NCI-H2029 (cell line): Measurements from ENCODE around the gene SRSF7.
"Not testable (repeated sequence)": the region's sequence is repeated elsewhere in the genome, so short reads cannot be mapped to it uniquely, and the experiment has no call there.

Source experiments
- DNase-seq: peaks from one replicate; lab custom pipeline; 2025; lab: John Stamatoyannopoulos, UW

Gene SRSF7

DNA sequence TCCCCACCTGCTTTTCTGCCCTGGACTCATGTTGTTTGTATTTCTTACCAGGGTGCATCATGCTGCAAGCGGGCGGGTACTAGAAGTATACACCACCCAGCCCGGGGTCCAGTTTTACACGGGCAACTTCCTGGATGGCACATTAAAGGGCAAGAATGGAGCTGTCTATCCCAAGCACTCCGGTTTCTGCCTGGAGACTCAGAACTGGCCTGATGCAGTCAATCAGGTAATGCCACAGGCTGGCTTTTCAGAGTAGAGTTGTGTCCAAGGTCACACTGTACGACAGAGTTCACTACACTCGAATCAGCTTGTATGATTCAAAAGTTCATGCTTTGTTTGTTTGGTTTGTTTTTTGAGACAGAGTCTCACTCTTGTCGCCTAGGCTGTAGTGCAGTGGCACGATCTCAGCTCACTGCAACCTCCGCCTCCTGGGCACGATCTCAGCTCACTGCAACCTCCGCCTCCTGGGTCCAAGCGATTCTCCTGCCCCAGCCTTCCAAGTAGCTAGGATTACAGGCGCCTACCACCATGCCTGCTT is 19.4 kb downstream of the SRSF7 start:
- no peak for DNase-seq

DNA sequence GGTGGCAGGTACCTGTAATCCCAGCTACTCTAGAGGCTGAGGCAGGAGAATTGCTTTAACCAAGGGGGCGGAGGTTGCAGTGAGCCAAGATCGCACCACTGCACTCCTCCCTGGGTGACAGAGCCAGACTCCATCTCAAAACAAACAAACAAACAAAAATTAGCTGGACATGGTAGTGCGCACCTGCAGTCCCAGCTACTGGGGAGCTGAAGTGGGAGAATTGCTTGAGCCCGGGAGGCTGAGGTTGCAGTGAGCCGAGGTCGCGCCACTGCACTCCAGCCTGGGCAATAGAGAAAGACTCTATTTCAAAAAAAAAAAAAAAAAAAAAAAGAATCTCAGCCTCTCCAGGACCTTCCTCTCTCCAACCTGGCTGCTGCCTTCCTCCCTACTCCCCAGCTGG is 20.1 kb downstream of the SRSF7 start:
- no peak for DNase-seq

DNA sequence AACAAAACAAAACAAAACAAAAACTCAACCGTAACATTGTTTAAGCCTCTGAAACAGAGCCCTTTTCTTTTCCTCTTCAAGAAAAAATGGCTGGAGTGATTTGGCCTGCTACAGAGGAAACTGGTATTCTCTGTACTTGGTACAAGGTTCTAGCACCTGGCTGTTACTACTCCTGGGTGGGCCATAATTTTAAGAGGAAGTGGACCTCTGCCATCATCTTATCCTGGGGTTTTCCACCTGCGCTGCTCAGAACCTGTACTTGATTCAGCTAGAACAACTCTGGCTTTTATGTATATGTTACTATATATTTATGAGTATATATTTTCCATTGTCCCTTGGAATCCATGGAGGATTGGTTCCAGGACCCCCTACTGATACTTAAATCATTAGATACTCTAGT is 22.5 kb downstream of the SRSF7 start:
- DNase-seq, result no peak

DNA sequence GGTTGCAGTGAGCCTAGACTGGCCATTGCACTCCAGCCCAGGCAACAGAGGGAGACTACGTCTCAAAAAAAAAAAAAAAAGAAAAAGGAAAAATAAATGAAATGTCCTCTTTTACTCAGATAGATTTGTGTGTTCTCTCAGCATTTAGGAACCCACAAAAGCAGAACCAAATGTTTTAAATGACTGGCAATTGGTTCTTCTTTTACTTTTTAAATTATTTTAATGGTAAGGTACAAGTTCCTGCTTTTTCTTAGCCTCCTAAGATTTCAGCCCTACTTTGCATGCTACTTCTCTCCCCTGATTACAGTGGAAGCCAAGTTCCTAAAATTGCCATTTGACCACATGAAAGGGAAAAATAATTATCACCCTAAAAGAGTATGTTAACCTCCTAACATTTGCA is 23.5 kb downstream of the SRSF7 start:
- no peak for DNase-seq

DNA sequence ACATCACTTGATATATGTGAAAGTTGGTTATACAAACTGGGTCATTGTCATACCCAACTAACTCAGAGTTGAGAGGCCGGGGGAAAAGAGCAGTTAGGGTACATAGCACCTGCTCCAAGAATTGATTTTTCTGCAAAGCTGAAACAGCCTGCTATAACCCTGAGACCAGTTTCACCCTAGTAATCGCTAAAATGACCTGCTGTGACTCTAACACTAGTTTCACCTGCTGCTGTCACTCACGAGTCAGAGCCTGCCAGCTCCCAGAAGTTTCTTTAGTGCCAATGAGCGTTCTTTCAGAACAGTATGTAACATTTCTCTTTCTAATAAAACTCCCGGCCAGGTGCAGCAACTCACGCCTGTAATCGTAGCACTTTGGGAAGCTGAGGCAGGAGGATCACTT is 28.0 kb downstream of the SRSF7 start:
- DNase-seq, result no peak

- no peak for DNase-seq
Observed at GRCh38 chr2:38722271-38723061, 28.7 kb downstream of the SRSF7 start.

DNA sequence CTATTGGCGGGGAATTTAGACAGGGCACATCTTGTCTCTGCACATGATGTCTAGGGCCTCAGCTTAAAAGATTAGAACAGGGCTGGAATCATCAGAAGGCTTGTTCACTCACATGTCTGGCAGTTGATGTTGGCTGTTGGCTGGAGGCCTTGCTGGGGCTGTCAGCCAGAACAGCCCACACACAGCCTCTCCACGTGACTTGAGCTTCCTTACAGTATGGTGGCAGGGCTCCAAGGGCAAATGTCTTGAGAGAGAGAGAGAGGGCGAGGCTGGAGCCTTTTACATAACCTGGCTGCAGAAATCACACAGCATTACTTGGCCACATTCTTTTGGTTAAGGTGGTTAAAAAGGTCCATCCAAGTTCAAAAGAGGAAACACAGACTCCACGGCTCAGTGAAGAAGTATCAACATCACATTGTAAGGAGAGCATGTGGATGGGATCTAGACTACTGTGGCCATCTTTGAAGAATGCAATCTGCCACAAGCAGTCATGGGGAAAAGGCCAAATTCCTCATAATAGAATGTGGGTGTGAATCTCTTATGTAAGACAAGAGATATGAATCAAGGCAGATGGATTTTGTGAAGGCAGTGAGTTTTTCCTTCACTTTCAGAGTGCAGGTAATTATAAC is 30.4 kb downstream of the SRSF7 start:
- DNase-seq, result no peak

GRCh38 chr2:38719706-38720105 is 31.5 kb downstream of the SRSF7 start:
- no peak for DNase-seq

DNA sequence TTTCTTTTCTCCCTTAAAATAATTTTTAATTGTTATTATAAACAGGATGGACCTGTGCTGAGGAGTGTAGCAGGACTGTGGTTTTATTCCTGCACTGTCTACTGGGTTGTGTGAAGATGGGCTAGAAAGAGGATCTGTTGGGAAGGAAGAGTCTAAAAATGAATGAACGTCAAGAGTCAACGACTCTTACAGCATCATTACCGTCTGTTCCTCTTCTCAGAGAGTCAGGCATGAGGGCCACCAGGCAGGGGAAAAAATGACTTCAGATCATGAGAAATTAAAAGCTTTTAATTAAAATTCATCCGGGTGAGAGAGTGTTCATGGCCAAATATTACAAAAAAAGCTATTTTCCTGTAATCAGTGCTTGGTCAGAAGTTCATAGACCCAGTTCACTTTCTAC is 32.6 kb downstream of the SRSF7 start:
- DNase-seq, result no peak

DNA sequence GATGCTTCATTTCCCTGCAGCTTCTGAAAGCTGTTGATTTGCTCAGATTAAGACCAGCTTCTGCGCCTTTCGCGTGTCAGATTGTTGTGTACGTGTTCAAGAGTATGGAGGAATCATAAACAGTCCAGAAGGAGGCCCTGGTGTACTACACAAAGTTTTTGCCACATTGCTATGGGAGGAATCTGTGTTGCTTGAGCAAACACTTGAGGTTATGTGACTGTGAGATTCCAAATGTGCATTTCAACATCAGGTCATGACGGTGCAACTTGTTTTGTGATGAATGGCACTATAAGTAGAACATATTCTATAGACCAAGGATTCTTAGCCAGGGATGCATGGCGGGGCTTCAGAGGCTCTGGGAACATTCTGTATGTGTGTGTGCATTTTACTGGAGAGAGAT is 35.0 kb downstream of the SRSF7 start:
- no peak for DNase-seq

GRCh38 chr2:38714941-38715340 is 36.2 kb downstream of the SRSF7 start:
- not testable (repeated sequence) for DNase-seq

DNA sequence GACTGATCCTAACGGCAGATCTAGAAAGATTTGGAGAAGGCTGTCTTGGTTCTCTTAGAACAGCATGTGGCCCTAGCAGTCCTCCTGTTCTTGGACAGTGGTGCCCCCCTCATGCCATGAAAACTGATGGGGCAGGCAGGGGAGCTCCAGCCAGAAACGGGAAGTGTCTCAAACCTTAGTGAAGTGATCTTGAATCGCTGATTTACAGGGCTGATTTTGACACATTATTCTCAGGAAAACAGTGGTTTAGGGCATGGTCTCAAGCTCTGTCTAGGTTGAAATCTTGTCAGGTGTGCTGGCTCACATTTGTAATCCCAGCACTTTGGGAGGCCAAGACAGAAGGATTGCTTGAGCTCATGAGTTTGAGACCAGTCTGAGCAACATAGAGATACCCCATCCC is 37.8 kb downstream of the SRSF7 start:
- no peak for DNase-seq

- DNase-seq, result no peak
Observed at GRCh38 chr2:38712871-38713270, 38.3 kb downstream of the SRSF7 start.

- DNase-seq, result no peak
Observed at GRCh38 chr2:38712413-38712812, 38.7 kb downstream of the SRSF7 start.

GRCh38 chr2:38711558-38711957 is 39.6 kb downstream of the SRSF7 start:
- DNase-seq, result no peak

- no peak for DNase-seq
Observed at GRCh38 chr2:38709567-38710194, 41.5 kb downstream of the SRSF7 start.

DNA sequence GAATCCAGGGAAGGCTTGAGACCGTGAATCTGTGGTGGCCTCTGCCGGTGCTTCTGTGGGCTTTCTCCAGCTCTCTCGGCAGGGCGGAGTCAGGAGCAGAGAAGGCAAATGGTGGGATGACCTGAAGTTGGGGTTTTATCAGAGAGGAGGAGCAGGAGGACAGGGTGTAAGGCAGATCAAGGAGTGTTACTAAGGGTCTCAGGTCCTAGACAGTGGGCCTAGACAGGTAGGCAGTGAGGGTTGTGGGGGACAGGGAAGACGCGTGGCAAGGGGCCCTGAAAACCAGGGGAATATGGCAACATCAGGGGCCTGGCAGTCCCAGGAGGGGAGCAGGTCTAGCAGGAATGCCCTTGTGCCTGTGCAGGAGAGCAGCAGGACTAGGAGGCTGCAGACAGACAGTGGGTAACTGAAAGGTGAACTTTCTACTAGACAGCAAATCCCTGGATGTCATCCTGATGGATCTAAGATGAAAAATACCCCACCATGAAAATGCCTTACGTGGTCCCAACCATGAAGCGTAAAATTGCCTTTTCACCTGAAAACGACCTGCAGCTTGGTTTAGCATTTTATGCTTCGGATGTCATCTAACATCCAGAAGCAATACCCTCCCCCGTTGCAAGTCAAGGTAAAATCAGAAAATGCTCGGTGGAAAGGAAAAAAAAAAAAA is 42.1 kb downstream of the SRSF7 start:
- no peak for DNase-seq

DNA sequence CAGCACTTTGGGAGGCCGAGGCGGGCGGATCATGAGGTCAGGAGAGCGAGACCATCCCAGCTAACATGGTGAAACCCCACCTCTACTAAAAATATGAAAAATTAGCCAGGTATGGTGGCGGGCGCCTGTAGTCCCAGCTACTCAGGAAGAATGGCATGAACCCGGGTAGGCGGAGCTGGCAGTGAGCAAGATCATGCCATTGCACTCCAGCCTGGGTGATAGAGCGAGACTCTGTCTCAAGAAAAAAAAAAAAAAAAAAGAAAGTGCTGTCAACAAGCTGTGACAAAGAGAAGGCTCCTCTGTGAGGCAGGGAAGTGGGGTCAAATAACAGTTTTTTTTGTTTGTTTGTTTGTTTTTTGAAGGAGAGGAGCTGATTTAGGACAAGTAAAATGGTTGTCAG is 42.7 kb downstream of the SRSF7 start:
- not testable (repeated sequence) for DNase-seq

GRCh38 chr2:38706846-38707345 is 44.3 kb downstream of the SRSF7 start:
- no peak for DNase-seq

DNA sequence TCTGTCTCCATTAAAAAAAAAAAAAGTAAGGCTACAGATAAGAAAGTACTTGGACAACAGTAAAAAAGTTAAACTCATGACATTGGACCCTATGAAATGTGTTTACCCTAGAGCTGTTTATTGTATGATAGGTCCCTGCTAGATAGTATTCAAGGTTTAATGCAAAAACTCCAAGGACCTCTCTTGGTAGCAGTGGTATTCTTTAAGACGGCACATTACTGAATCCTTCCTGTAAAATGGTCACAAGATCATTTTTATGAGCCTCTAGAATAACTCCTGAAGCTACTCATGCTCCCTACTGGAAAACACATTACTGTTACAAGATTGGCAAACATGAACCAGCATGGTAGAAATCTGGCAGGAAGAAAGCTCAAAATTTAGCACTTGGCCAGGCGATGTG is 46.5 kb downstream of the SRSF7 start:
- DNase-seq, result no peak

GRCh38 chr2:38703336-38703735 is 47.8 kb downstream of the SRSF7 start:
- DNase-seq, result not testable (repeated sequence)

DNA sequence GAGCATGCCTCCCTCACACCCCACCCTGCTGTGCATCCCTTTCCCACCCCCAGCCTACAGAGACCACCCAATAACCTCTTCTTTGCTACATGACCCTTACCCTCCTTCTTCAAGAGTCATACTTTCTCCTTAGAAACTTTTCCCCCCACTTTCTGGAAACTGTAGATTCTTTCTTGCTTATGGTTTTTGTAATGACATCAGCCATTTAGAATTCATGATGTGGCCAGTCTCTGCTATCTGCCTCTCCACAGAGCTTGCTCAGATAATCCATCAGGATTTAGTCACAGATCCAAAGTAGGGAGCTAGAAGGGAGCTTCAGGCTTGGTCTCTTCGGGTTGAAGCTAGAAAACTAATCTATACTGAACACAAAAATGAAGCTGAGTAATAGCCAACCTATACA is 48.7 kb downstream of the SRSF7 start:
- DNase-seq, result no peak
